SK-N-SH (cell line): ENCODE results near the gene FRY.

Experiments used
- CTCF ChIP-seq: fragments of 200-600 bp; sonication (generic); IDR thresholded peaks from 2 replicates; pipeline ENCODE4 v1.6.1; 2017; ENCODE audit warnings: antibody characterized with exemption, mild to moderate bottlenecking, moderate library complexity
- EP300 ChIP-seq, 2 experiments: IDR thresholded peaks; 2 replicates each; pipeline versions ENCODE4 v1.4.0 to v1.6.1; 2012; ENCODE audit warnings: borderline replicate concordance in 1 of 2, low read depth in 1 of 2, low read length in 1 of 2
- POLR2AphosphoS5 ChIP-seq: IDR thresholded peaks from 2 replicates; pipeline ENCODE4 v1.6.1; 2012; ENCODE audit warnings: low read depth, low read length

- TF ChIP-seq POLR2AphosphoS5 (no peak), CTCF (no peak), EP300 (IDR thresholded peaks at IDR 0.05; ENCODE audit: borderline replicate concordance in 1 of 2, low read depth in 1 of 2, low read length in 1 of 2) (no peak)
Measured at GRCh38 chr13:32025730-32026129, 5.8 kb upstream of the FRY start.
